ENCODE data around the gene NLGN1.

NLGN1 gene

GRCh38 chr3:174219738-174220137 lies 822.2 kb downstream of the NLGN1 start:
- no peak for ATAC-seq
- TF ChIP-seq CSRNP3 (CRISPR knock-in tag; IDR thresholded peaks at IDR 0.05) = no peak
- no peak for TF ChIP-seq PATZ1 (CRISPR knock-in tag; IDR thresholded peaks at IDR 0.05; ENCODE audit: borderline replicate concordance)
- no peak for TF ChIP-seq CSDC2 (CRISPR knock-in tag; IDR thresholded peaks at IDR 0.05)
- TF ChIP-seq RARB (CRISPR knock-in tag; IDR thresholded peaks at IDR 0.05) = no peak
- TF ChIP-seq TSHZ2 (CRISPR knock-in tag; IDR thresholded peaks at IDR 0.05) = no peak
- no peak for TF ChIP-seq ARNTL (CRISPR knock-in tag; IDR thresholded peaks at IDR 0.05; ENCODE audit: borderline replicate concordance, low read depth)
- no peak for TF ChIP-seq TCF4 (CRISPR knock-in tag; IDR thresholded peaks at IDR 0.05; ENCODE audit: borderline replicate concordance)
- no peak for TF ChIP-seq PPARA (CRISPR knock-in tag; IDR thresholded peaks at IDR 0.05; ENCODE audit: borderline replicate concordance)
- TF ChIP-seq ZFP3 (CRISPR knock-in tag; IDR thresholded peaks at IDR 0.05) = no peak
- TF ChIP-seq CREB5 (CRISPR knock-in tag; IDR thresholded peaks at IDR 0.05; ENCODE audit: low read depth) = no peak
- TF ChIP-seq OSR1 (CRISPR knock-in tag; IDR thresholded peaks at IDR 0.05) = no peak

GRCh38 chr3:174220775-174221554 lies 823.4 kb downstream of the NLGN1 start:
- TF ChIP-seq SNAI2 (CRISPR knock-in tag; IDR thresholded peaks at IDR 0.05) = no peak
- no peak for TF ChIP-seq ZNF565 (CRISPR knock-in tag; conservative IDR thresholded peaks at IDR 0.05; ENCODE audit: low read depth)
- TF ChIP-seq ESRRG (CRISPR knock-in tag; IDR thresholded peaks at IDR 0.05) = no peak
- TF ChIP-seq ZNF8 (CRISPR knock-in tag; IDR thresholded peaks at IDR 0.05) = no peak
- TF ChIP-seq ZFP30 (CRISPR knock-in tag; IDR thresholded peaks at IDR 0.05) = no peak
- TF ChIP-seq TOX (CRISPR knock-in tag; IDR thresholded peaks at IDR 0.05; ENCODE audit: borderline replicate concordance) = no peak
- no peak for TF ChIP-seq TCF4 (CRISPR knock-in tag; IDR thresholded peaks at IDR 0.05; ENCODE audit: borderline replicate concordance)
- no peak for TF ChIP-seq RARB (CRISPR knock-in tag; IDR thresholded peaks at IDR 0.05)
- TF ChIP-seq PATZ1 (CRISPR knock-in tag; IDR thresholded peaks at IDR 0.05; ENCODE audit: borderline replicate concordance) = no peak
- no peak for TF ChIP-seq PPARA (CRISPR knock-in tag; IDR thresholded peaks at IDR 0.05; ENCODE audit: borderline replicate concordance)
- TF ChIP-seq ZC3H10 (CRISPR knock-in tag; IDR thresholded peaks at IDR 0.05) = no peak
- TF ChIP-seq ISL1 (CRISPR knock-in tag; IDR thresholded peaks at IDR 0.05) = no peak
- no peak for TF ChIP-seq CSDC2 (CRISPR knock-in tag; IDR thresholded peaks at IDR 0.05)
- no peak for TF ChIP-seq GLIS3 (CRISPR knock-in tag; IDR thresholded peaks at IDR 0.05)
- no peak for ATAC-seq

GRCh38 chr3:174223042-174223441 lies 825.5 kb downstream of the NLGN1 start:
- no peak for TF ChIP-seq ESRRG (CRISPR knock-in tag; IDR thresholded peaks at IDR 0.05)
- no peak for TF ChIP-seq BACH2 (CRISPR knock-in tag; IDR thresholded peaks at IDR 0.05; ENCODE audit: borderline replicate concordance)
- no peak for TF ChIP-seq ISL1 (CRISPR knock-in tag; IDR thresholded peaks at IDR 0.05)
- TF ChIP-seq CSRNP3 (CRISPR knock-in tag; IDR thresholded peaks at IDR 0.05) = no peak
- TF ChIP-seq RARB (CRISPR knock-in tag; IDR thresholded peaks at IDR 0.05) = no peak
- no peak for TF ChIP-seq TOX (CRISPR knock-in tag; IDR thresholded peaks at IDR 0.05; ENCODE audit: borderline replicate concordance)
- TF ChIP-seq ZNF70 (CRISPR knock-in tag; IDR thresholded peaks at IDR 0.05) = no peak
- no peak for TF ChIP-seq GLIS3 (CRISPR knock-in tag; IDR thresholded peaks at IDR 0.05)
- TF ChIP-seq PPARA (CRISPR knock-in tag; IDR thresholded peaks at IDR 0.05; ENCODE audit: borderline replicate concordance) = no peak

More at GRCh38 chr3:174223042-174223441, 825.5 kb downstream of the NLGN1 start:
- no peak for ATAC-seq

All from SK-N-SH treated with all-trans-retinoic acid at 6 μM for 48 hours (cell line).